Stomach (tissue), 4 donors: ENCODE measurements around the gene TRPT1.

Experiments used
- EP300 ChIP-seq: sonication (generic); formaldehyde crosslinking; IDR thresholded peaks from one replicate; pipeline ENCODE4 v1.6.1; 2017; ENCODE audit warnings: antibody characterized with exemption
- POLR2A ChIP-seq, 4 donors: fragments of 450-650 bp; IDR thresholded peaks; one replicate each; pipeline ENCODE4 v1.6.1; 2016; ENCODE audit warnings: antibody characterized with exemption in 4 of 4, control low read depth in 2 of 4, mild to moderate bottlenecking in 1 of 4, moderate library complexity in 1 of 4
- POLR2AphosphoS5 ChIP-seq, 3 donors: sonication (generic); formaldehyde crosslinking; IDR thresholded peaks; one replicate each; pipeline ENCODE4 v1.6.1; 2016; ENCODE audit warnings: antibody characterized with exemption in 3 of 3
- TF ChIP-seq, protein P1 (sequence below), 7 experiments: fragments of 450-650 bp in 4 of 7; fragments of 200-600 bp in 3 of 7; sonication (generic) in 3 of 7; IDR thresholded peaks; one replicate each; pipeline ENCODE4 v1.5.1; 2016 to 2019; ENCODE audit warnings: antibody characterized with exemption in 7 of 7, control low read depth in 2 of 7, mild to moderate bottlenecking in 1 of 7

- TF ChIP-seq, protein P1, sequence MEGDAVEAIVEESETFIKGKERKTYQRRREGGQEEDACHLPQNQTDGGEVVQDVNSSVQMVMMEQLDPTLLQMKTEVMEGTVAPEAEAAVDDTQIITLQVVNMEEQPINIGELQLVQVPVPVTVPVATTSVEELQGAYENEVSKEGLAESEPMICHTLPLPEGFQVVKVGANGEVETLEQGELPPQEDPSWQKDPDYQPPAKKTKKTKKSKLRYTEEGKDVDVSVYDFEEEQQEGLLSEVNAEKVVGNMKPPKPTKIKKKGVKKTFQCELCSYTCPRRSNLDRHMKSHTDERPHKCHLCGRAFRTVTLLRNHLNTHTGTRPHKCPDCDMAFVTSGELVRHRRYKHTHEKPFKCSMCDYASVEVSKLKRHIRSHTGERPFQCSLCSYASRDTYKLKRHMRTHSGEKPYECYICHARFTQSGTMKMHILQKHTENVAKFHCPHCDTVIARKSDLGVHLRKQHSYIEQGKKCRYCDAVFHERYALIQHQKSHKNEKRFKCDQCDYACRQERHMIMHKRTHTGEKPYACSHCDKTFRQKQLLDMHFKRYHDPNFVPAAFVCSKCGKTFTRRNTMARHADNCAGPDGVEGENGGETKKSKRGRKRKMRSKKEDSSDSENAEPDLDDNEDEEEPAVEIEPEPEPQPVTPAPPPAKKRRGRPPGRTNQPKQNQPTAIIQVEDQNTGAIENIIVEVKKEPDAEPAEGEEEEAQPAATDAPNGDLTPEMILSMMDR (IDR thresholded peaks at IDR 0.05): no peak
- TF ChIP-seq POLR2A (IDR thresholded peaks at IDR 0.05) (no peak), EP300 (no peak), POLR2AphosphoS5 (IDR thresholded peaks at IDR 0.05) (no peak)
Observed at GRCh38 chr11:64244966-64245365, 19.0 kb upstream of the TRPT1 start.
